ENCODE results near the gene DTNB.

DTNB gene

DNA sequence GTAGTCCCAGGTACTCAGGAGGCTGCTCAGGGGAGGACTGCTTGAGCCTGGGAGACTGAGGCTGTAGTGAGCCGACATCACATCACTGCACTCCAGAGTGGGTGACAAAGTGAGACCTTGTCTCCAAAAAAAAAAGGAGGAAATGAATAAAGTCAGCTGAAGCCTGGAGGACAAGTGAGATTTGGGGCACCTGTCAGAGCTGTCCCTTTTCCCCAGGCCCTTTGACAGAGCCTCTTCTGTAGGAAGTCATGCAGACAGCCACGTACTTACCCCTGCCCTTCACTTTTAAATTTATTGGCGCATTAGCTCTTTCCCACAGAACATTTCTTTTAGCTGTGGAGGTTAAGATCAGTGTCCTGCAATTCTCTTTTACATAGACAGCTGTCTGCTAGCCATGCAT lies 180.7 kb downstream of the DTNB start:
- DNase-seq, result no peak

DNA sequence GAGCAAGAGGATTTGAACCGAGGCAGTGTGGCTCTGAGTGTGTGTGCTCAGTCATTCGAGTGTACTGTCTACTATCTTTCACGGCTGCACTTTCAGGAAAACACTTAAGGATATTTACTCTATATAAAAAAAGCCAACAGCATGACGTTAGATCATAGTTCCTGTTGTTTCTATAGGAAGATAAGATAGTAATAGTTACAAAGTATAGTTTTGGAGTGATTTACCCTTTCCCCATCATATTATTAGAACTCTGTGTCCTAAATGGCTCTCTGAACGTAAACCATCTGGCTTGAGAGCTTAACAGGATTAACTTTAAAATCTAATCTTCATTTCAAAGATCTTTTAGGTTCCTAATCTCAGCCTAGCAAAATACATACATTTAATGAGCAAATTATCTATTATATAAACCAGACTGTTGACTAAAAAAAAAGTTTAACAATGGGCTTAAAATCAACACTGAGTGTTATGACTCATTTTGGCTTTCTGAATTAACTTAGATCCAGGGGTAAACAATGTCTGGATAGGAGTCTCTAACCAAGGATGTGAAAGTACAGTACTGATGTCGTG lies 181.3 kb downstream of the DTNB start:
- no peak for DNase-seq

DNA sequence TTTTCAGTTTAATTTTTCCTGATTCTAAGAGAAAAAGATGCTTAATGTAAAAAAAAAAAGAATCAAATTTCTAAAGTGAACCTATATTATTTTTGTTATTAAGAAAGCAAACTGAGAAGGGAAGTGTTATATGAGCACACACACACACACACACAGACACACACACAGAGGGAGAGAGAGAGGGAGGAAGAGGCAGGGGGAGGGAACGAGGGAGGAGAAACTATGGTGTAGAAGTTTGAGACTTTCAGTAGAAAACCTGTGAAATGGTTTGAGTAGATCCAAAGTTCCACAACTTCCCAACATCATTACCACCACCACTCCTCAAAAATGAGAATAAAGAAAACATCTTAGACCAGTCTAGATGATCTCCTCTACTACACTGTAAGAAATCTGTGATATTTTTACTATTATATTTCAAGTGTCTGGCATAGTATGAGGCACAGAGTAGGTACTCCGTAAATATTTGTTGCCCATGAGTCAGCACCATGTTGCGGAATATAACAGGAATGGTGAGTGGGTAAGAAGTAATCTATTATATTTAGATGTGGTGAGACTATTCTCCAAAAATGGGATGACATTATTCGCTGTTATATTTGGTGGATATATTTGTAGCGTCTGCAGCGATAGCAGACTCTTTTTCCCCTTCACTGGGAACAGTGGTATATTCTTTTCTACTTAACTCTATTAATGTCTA lies 182.2 kb downstream of the DTNB start:
- DNase-seq, result no peak

DNA sequence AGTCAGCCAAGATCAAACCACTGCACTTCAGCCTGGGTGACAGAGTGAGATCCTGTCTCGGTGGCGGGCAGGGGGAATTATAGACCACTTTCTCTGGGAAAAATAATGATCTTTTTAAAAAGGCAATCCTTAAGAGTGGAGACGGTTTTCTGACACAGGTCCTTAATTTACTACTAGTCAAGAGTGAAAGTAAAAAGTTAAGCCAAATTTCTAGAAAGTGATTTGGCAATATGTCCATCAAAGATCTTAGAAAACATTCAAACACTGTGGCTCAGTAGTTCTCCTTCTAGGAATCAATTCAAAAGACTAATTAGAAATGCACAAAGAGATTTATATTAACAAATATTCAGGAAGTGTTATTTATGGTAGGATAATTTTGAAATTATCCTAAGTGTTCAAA lies 183.2 kb downstream of the DTNB start:
- DNase-seq, result no peak

DNA sequence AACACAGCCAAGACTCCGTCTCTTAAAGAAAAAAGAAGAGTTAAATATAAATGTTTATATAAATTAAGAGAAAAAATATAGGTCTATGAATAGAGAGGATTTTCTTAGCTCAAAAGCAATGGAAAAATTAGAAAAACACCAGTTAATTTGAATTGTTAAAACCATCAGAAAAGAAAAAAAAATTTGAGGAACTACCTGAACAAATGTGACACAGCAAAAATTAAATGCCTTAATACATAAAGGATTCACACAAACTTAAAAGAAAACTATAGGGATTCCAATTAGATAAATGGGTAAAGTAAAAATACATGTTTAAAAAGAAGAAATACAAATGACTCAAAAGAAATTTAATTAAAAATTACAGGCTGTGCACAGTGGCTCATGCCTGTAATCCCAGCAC lies 183.7 kb downstream of the DTNB start:
- no peak for DNase-seq

DNA sequence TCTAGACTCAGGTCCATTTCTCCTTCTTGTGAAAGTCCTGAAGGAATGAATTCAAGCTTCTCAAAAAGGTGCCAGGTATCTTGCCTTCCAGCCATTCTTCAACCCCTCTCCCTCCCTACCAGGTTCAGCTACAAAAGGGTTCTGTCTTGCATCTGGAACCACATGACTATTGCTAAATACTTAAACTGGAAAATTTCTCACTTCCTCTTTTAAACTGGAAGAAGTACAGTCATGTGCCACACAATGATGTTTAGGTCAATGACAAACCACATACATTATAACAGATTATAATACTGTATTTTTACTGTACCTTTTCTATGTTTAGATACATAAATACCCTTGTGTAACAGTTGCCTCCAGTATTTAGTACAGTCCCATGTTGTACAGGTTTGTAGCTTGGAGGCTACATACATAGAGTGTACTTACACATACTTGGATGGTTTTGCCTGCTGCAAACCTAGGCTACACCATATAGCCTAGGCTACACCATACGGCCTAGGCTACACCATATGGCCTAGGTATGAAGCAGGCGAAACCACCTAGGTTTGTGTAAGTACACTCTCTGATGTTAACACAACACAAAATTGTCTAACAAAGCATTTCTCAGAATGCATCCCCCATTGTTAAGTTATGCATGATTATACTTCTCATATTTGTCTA lies 189.6 kb downstream of the DTNB start:
- DNase-seq, result no peak

DNA sequence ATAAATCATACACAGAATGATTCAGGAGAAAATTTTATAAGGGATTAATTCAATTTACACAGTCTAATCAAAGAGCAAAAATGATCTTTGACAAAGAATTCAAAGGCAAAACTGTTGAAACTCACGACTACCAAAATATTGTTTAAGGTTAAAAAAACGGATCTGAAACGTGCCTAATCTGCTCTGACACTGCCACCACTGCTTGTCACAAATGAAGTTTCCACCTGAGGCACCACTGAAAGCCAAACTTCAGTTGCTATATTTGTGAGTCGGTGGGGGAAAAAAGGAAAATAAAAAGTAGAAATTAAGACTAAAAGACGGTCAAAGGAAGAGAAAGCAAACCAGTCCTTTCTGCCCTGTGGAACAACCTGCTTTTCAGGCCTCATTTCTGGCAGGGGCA lies 191.0 kb downstream of the DTNB start:
- no peak for DNase-seq

DNA sequence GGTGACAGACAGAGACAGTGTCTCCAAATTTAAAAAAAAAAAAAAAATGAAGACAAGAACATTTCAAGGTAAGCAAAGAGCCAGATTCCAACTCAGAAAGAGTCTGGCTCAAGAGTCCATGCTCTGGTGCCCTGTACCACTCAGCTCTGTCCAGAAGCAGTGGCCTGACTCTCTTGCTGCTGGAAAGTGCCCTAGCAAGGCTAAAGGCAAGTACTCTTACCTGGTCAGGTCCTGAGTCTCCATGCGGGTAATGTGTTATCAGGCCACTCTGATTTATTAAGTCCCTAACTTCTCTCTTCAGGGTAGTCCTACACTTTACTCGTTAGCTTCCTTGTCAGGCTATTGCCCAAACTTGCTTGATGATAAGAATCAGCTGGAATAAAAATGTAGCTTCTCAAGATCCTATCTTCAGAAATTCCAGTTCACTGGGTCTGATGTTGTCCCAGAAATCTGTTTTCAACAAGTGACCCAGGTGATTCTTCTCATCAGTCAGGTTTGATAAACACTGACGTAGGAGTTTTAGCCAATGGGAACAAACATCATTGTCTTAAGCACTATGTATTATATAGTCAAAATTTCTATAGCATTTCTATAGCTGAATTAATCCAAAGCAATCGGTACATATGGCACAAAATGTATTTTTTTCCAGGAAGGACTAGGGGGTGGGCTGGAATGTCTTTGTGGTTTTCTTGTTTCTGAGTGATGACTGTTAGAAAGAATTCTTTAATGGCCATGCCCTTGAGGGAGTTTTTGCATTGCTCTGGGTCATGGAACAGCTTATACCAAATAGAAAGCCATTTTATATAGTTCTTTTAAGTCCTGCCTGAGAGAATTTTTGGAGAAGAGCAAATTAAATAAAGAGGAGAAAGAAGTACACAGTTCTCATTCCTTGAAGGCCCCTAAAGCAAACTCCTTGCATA lies 191.7 kb downstream of the DTNB start:
- DNase-seq, result no peak

DNA sequence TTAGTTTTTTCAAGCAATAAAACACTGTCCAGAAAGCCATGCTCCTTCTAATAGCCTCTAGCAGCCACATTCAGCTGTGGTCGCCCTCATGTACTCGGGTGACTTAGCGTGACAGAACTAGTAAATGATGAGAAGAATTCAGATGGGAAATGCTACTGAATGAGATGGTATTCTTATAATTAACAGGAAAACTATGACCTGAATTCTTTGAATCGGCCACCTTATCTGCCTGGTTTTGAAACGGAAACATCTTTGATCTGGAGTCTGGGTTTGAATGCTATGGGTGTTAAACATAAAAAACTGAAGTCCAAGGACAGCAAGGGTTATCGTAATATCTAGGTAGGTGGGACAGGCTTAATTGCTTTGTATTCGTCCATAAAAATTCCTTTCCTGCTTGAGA lies 192.8 kb downstream of the DTNB start:
- DNase-seq, result no peak

DNA sequence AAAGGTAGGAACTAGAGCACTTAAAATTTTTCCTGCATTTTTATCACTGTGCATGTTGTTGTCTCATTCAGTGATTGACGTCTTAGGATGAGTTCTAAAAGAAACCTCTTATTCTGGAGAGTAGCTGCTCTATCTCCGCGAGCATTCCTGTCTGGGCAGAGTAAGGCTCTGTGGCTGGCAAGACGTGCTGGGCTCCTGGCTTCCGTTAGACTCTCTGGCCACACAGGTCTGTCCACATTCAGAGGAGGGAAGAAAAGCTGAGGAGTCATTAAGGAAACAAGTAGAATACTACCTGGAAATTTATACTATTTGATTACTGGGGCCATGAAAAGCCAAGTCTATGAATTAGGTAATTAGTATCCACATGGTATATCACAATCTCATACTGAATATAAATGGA lies 193.6 kb downstream of the DTNB start:
- no peak for DNase-seq

DNA sequence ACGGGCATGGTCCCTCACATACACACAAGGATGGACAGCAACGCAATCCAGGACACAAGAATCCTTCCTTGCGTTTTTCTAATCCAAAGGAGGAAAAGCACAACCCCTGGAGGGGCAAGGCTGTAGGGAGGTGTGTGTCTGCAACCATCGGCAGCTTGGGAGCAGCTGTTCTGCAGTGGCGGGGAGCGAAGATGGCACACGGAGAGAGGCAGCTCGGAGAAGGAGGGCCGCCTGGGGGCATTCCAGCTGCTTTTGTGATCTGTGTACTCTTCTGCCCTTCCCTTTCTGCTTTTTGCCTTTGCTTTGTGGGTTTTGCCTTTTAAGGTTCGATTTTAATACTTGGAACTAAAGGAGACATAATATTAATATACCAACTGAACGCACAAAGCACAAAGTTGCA lies 194.6 kb downstream of the DTNB start:
- no peak for DNase-seq

DNA sequence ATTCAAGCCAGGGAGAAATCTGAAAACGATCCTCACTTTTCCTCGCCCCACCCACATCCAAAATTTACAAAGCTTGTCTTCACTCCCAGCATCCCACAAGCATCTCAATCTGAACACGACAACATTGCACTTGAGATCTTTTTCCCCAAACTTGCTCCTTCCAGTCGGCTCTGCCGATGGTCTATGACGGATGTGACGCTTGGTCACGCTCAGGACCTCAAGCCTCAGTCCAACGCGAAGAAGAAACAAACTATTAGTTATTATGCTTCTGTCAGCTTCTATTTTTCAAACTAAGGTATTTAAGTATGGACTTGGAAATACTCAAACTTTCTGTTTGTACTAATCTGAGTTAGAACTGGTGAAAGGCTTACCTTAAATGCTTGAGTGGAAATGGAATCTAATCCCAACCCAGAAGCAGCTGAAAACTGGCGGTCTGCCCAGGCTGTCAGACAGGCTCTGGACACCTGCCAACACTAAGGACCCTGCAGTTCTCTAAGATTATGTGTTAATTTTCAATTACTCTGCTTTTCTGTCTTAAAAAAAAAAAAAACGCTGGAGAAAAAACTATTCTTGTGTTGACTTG lies 199.5 kb downstream of the DTNB start:
- no peak for DNase-seq

DNA sequence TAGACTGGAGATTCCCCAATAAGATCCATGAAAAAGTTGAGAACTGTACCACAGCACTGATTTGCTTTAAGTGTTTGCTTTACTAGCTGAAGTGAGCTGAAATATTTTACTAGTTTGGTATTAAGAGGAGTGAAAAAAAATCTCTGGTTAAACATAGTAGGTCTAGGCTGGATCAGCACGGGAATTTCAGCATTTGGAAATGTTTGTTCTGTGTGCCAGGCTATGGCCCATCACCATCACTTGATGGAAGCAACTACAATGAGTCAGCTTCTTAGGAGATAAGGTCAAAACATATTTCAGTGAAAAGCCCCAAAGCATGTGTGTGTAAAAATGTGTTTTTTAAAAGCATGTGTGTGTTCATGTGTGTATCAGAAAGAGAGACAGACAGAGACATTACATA lies 200.2 kb downstream of the DTNB start:
- DNase-seq, result no peak

DNA sequence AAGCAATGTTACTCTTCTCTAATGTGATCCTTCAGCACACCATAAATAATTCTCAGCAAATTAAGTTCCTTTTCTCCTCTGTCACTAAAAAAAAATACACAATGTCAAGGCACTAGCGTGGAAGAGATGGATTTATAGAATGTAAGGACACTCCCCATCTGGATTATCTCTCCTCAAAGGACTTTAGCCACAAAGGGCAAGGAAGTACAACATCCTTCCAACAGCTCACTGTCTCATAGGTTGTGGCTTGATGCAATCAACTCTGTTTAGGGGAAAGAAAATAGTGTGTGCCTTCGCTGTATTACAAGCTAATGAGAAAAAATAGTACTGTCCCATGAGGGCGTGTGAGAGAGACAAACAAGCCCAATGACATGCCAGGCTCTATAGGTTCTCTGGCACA lies 202.6 kb downstream of the DTNB start:
- no peak for DNase-seq

DNA sequence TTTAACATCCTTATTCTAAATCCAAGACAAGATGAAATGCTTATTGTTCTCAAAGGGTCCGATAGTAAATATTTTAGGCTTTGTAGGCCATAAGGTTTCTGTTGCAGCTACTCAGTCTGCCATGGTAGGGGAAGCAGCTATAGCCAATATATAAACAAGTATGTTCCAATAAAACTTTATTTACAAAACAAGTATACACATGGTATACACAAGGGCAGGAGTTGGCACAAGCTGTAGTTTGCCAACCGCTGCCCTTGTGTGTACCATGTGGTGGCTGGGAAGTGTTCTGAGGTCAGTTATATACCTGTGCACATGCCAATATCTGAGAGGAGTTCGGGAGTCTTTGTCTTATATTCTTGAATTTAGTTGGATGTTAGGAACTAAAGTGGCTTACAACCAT lies 205.6 kb downstream of the DTNB start:
- DNase-seq, result no peak

DNA sequence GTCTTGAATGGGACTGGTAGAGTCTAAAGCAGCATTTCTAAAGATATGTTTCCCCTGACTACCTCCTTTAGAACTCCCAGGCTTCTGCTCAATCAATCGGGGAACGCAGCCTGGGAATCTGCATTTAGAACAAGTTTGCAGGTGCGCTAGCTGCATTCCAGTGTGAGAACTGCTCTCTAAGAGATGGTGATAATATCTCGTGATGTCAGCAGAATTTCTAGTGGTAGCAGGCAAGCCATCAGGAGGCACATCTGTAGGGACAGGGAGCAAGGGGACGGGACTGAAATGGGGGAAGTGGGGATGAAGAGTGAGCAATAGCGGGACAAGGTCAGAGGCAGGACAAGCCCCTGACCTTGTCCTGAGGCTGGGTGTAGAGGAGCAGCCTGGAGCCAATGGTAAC lies 211.4 kb downstream of the DTNB start:
- DNase-seq, result no peak

DNA sequence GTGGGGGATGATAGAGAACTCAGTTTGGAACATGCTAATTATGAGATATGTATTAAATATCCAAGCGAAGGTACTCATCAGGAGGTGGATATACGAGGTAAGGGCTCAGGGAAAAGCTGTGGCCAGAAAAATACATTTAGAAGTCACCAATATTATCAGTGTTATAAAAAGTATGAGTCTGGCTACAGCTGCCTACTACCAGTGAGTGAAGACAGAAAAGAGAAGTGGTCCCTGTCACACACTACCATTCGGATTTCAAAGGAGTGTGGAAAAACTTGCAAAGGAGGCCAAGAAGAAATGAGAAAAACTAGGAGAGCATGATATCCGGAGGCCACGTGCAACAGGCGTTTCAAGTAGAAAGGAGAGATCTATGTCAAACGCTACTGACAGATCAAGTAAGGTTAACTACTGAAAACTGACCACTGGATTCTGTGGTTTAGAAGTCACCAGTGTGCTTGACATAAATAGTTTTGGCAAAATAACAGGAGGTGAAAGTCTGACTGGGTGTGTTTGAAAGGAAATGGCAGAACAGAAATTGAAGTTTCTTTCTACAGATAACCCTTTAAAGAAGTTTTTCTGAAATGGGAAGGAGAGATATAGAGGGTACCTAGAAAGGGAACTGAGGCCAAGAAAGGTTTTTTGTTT lies 213.0 kb downstream of the DTNB start:
- DNase-seq, result no peak

DNA sequence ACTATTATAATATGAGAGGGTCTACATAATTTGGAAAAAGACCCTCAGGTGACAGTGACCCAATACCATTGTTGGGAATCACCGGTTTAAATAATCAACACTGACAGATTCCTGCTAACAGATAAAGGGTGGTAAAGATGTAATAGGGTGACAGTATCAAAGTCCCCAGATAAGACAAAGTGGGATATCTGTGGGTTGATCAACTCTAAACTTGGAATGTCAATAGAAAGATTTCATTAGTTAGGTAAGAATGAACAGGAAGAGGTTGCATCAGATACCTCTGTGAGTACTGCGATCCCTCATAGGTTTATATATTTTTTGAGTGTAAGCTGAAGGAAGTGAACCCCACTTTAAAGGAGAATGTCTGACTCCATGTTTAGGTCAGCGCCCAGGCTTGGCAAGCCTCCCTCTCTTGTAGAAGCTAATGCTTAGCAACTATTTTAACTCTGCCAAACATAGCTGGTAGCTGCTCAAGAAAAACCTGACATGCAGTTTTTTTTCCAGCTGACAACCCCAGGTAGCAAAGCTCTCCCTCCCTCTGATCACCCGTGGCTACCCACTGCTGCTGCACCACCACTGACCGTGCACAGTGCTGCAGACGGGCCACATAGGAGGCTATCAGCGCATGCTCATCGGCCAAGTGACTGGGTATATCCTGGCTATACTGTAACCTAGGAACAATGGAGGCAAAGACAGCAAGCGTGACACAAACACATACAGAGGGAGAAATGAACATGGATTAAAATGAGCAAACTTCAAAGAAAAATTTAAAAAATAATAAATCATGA lies 218.4 kb downstream of the DTNB start:
- no peak for DNase-seq

DNA sequence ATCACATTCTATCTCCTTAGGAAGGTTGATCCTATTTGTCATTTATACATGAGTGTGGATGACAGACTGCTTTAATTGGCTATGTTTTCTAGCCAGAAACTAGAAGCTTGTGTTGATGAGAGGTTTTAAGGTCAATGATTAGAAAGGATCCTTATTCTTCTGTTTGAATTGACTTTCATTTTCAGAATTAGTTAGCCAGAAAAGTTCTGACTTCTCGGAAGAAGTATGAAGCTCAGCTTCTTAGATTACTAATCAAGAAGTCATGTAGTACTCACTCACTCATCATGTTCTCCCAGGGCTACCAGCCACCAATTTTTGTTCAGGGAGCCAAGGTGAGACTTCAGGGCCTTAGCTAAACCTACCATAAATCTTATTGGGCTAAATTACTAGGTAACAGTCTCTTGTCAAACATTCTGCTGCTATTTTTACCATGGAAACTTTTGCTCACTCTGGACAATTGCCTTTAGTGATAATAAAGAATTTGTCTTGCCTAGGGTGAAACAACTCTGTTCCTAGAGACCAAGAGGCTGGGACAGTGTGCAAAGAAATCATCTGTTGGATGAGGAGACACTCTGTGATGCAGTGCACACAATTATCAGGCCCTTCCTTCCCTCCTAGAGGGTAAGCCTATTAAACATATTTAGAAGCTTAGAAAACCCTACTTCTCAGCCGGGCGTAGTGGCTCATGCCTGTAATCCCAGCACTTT lies 220.0 kb downstream of the DTNB start:
- no peak for DNase-seq

DNA sequence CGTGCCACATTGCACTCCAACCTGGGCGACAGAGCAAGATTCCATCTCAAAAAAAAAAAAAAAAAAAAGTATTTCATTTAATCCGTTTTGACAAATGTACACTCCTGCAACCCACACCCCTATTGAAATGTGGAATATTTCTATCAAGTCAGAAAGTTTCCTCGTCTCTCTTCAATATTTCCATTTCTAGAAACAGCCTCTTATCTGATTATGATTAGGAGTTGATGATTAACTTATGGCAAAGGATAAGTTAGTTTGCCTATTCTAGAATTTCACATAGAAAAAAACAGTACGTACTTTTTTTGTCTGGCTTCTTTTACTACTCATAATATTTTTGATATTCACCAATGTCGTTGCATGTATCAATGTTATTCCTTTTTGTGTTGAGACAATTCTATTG lies 224.6 kb downstream of the DTNB start:
- no peak for DNase-seq

DNA sequence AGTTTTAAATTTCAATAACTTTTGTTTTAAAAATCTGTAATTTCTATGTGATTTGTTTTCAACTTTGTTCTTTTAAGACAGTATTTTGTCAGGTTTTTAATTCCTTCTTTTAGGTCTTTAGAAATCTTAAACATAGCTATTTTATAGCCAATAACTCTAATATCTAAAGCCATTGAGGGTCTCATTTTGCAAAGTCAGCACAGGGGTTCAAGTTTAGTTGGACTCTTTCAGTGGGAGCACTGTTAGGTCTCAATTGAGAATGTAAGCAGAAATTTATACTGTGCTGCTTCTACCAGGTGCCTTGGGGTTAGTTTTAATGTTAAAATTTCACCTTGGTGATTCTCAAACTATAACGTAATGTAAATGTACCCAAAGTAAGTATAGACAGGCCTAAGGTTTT lies 226.4 kb downstream of the DTNB start:
- DNase-seq, result no peak

Data from NCI-H1436 treated with DMSO at 0.1 percent for 48 hours (cell line).